Fibroblast of lung (primary cell): ENCODE results near the gene CELF2. TPM values are rescaled to one million over a fixed set of nuclear protein-coding genes. Genes with fewer than 3 reads are reported as not detected.

Experiments
- DNase-seq, 2 donors: peaks; one replicate each; pipeline versions ENCODE4 v3.0.0 to v3.0.0-alpha.2; 2010; ENCODE audit warnings: low read depth in 2 of 2
- H2AFZ ChIP-seq: 2 replicates; pipeline ENCODE4 v1.5.1; 2012; ENCODE audit warnings: low read length, control low read depth, inconsistent platforms
- H3K27ac ChIP-seq: 2 replicates; pipeline ENCODE4 v1.5.1; 2011; ENCODE audit warnings: low read length, control low read depth; ENCODE audit not compliant: insufficient read depth
- H3K27me3 ChIP-seq: 2 replicates; pipeline ENCODE4 v1.5.1; 2011; ENCODE audit warnings: mild to moderate bottlenecking, low read length; ENCODE audit not compliant: control insufficient read depth, insufficient read depth
- H3K36me3 ChIP-seq: 2 replicates; pipeline ENCODE4 v1.5.1; 2011; ENCODE audit warnings: low read length; ENCODE audit not compliant: control insufficient read depth, insufficient read depth
- H3K4me1 ChIP-seq: 2 replicates; pipeline ENCODE4 v1.5.1; 2011; ENCODE audit warnings: low read length; ENCODE audit not compliant: control insufficient read depth, insufficient read depth; ENCODE audit errors: extremely low read depth
- H3K4me2 ChIP-seq: 2 replicates; pipeline ENCODE4 v1.5.1; 2011; ENCODE audit warnings: low read length, control low read depth; ENCODE audit not compliant: insufficient read depth; ENCODE audit errors: extremely low read depth
- H3K4me3 ChIP-seq, 4 experiments: fragments of 200-600 bp in 1 of 4; sonication (generic) in 1 of 4; replicated peaks in 1 of 4; 2 replicates each; pipeline ENCODE4 v1.5.1; 2011 to 2016; ENCODE audit warnings: low read length in 4 of 4, low read depth in 3 of 4, mild to moderate bottlenecking in 3 of 4, control low read depth in 2 of 4, inconsistent platforms in 1 of 4, mixed read lengths in 1 of 4; ENCODE audit not compliant: insufficient read depth in 1 of 4; ENCODE audit errors: control extremely low read depth in 1 of 4
- H3K79me2 ChIP-seq: 2 replicates; pipeline ENCODE4 v1.5.1; 2012; ENCODE audit warnings: mild to moderate bottlenecking, low read length, inconsistent platforms; ENCODE audit not compliant: control insufficient read depth, insufficient read depth
- H3K9ac ChIP-seq: 2 replicates; pipeline ENCODE4 v1.5.1; 2011; ENCODE audit warnings: mild to moderate bottlenecking, low read length, control low read depth; ENCODE audit not compliant: insufficient read depth
- H3K9me3 ChIP-seq: 2 replicates; pipeline ENCODE4 v1.5.1; 2012; ENCODE audit warnings: low read depth, low read length; ENCODE audit not compliant: control insufficient read depth, insufficient read depth
- H4K20me1 ChIP-seq: 2 replicates; pipeline ENCODE4 v1.5.1; 2011; ENCODE audit warnings: low read length; ENCODE audit not compliant: control insufficient read depth, insufficient read depth; ENCODE audit errors: extremely low read depth
- EZH2 ChIP-seq: IDR thresholded peaks from 2 replicates; pipeline ENCODE4 v1.5.1; 2012; ENCODE audit warnings: low read length, control low read depth, mild to moderate bottlenecking; ENCODE audit errors: missing control alignments
- polyA plus RNA-seq, 2 donors: library from polyadenylated mRNA; depleted of rRNA in 1 of 2; stranded (reverse) in 1 of 2; unstranded in 1 of 2; fragments of >200 nt; gene quantifications; 2 replicates each; pipeline ENCODE4 v1.2.1, GENCODE V29; 2011 to 2012; ENCODE audit warnings: missing spikeins in 1 of 2
- total RNA-seq: library from RNA; depleted of rRNA; stranded (reverse); fragments of >200 nt; gene quantifications from 2 replicates; pipeline ENCODE4 v1.2.1, GENCODE V29; 2014
- TF ChIP-seq, protein P1 (sequence below), 2 donors: IDR thresholded peaks in 1 of 2; conservative IDR thresholded peaks in 1 of 2; 1 replicate in 1 of 2; 2 replicates in 1 of 2; pipeline ENCODE4 v1.5.1; 2011 to 2012; ENCODE audit warnings: low read length in 2 of 2, control low read depth in 1 of 2, inconsistent platforms in 1 of 2, low read depth in 1 of 2, mild to moderate bottlenecking in 1 of 2

The CELF2 gene
- total and polyA plus RNA-seq, 2 donors (not counting 1 experiment from before 2014, with no cell fraction given): 16.9 to 25.1 TPM

DNA sequence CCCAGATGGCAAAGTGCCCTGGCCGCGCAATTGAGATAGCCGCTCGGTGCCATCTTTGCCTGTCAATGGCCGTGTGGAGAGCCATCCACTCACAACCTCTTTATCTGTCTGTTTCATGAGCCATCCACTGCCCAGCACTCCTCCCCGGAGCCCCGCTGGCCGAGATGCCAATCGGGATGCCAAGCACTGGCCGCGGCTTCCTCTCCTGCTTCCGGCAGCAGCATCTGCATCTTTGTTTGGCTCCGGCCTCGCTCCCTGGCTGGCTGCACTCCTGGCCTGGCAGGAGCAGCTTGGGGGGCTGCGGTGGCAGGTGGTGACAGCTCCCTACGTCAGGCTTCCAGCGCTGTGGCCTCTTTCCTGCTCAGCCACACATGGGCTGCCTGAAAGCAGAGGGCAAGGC lies 362.1 kb downstream of the CELF2 start:
- Histone ChIP-seq H3K4me3 (no peak overlapping the region), H3K9me3 (no peaks in the 10 kb centered on the region), H4K20me1 (no peaks in the 10 kb centered on the region), H3K9ac (no peak overlapping the region), H3K4me1 (no peaks in the 10 kb centered on the region), H3K27me3 (no peaks in the 10 kb centered on the region), H3K27ac (no peak overlapping the region), H3K4me2 (no peak overlapping the region), H2AFZ (no peak overlapping the region), H3K36me3 (no peaks in the 10 kb centered on the region), H3K79me2 (no peaks in the 10 kb centered on the region)
- DNase-seq: no peak
- no peak for TF ChIP-seq EZH2
- TF ChIP-seq, protein P1, sequence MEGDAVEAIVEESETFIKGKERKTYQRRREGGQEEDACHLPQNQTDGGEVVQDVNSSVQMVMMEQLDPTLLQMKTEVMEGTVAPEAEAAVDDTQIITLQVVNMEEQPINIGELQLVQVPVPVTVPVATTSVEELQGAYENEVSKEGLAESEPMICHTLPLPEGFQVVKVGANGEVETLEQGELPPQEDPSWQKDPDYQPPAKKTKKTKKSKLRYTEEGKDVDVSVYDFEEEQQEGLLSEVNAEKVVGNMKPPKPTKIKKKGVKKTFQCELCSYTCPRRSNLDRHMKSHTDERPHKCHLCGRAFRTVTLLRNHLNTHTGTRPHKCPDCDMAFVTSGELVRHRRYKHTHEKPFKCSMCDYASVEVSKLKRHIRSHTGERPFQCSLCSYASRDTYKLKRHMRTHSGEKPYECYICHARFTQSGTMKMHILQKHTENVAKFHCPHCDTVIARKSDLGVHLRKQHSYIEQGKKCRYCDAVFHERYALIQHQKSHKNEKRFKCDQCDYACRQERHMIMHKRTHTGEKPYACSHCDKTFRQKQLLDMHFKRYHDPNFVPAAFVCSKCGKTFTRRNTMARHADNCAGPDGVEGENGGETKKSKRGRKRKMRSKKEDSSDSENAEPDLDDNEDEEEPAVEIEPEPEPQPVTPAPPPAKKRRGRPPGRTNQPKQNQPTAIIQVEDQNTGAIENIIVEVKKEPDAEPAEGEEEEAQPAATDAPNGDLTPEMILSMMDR (conservative IDR thresholded peaks at IDR 0.05 in 1 of 2, IDR thresholded peaks at IDR 0.05 in 1 of 2; ENCODE audit: low read depth in 1 of 2, low read length in 2 of 2): no peak

DNA sequence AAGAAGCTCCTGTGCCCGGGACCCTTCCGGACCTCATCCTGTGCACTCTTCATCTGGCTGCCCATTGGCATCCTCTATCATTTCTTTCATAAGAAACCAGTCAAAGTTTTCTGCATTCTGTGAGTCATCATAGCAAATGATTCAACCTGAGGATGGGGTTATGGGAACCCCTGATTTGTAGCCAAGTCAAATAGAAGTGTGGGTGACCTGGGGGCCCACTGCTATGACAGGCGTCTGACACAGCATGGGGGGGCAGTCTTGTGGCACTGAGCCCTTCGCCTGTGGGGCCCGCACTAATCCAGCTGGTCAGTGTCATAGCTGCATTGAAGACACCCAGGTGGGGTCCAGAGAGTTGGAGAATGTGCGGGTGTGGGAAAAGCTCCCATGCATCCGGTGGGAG lies 363.4 kb downstream of the CELF2 start:
- no peak overlapping the region for H3K4me2 ChIP-seq
- no peaks in the 10 kb centered on the region for H3K4me1 ChIP-seq
- no peak overlapping the region for H3K4me3 ChIP-seq
- no peaks in the 10 kb centered on the region for H3K79me2 ChIP-seq
- peak in 1 of 2 donors; percentile 15 for DNase-seq
- H3K9me3 ChIP-seq: no peaks in the 10 kb centered on the region
- TF ChIP-seq, protein P1 (conservative IDR thresholded peaks at IDR 0.05 in 1 of 2, IDR thresholded peaks at IDR 0.05 in 1 of 2; ENCODE audit: low read depth in 1 of 2, low read length in 2 of 2): no peak
- no peak for TF ChIP-seq EZH2
- H3K36me3 ChIP-seq: no peaks in the 10 kb centered on the region
- no peaks in the 10 kb centered on the region for H4K20me1 ChIP-seq
- H3K27me3 ChIP-seq: no peaks in the 10 kb centered on the region
- no peak overlapping the region for H3K9ac ChIP-seq
- no peak overlapping the region for H3K27ac ChIP-seq
- H2AFZ ChIP-seq: no peak overlapping the region

DNA sequence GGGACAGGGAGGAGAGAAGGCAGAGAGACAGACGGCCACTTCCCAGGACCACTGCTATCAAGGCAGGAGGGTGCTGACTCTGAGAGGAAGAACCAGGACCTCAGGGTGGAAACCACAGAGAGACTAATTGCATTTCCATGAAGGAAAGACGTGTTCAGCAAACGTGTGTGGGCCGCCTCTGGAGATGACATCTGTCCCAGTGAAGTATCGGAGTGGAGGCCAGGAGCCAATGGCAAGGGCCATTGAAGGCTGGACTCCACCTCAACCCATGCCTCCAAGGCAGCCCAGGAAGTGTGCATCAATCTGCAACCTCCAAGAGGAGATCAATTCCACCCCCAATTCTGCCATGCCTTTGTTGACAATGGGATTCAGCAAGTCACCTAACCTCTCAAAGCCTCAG lies 363.8 kb downstream of the CELF2 start:
- no peaks in the 10 kb centered on the region for H3K9me3 ChIP-seq
- no peaks in the 10 kb centered on the region for H3K27me3 ChIP-seq
- H3K27ac ChIP-seq: no peak overlapping the region
- TF ChIP-seq EZH2: no peak
- TF ChIP-seq, protein P1 (conservative IDR thresholded peaks at IDR 0.05 in 1 of 2, IDR thresholded peaks at IDR 0.05 in 1 of 2; ENCODE audit: low read depth in 1 of 2, low read length in 2 of 2): no peak
- H4K20me1 ChIP-seq: no peaks in the 10 kb centered on the region
- no peaks in the 10 kb centered on the region for H3K36me3 ChIP-seq
- DNase-seq: no peak
- H3K4me3 ChIP-seq: no peak overlapping the region
- H3K79me2 ChIP-seq: no peaks in the 10 kb centered on the region
- no peak overlapping the region for H3K4me2 ChIP-seq
- no peak overlapping the region for H2AFZ ChIP-seq
- H3K9ac ChIP-seq: no peak overlapping the region
- H3K4me1 ChIP-seq: no peaks in the 10 kb centered on the region
